ELR (cell line): Measurements from ENCODE around the gene RAB34.
"Not testable (repeated sequence)": the region's sequence is repeated elsewhere in the genome, so short reads cannot be mapped to it uniquely, and the experiment has no call there.

Source experiments
- DNase-seq: peaks from one replicate; pipeline ENCODE4 v3.0.0-alpha.2; 2015; ENCODE audit warnings: low read depth

The RAB34 gene

DNA sequence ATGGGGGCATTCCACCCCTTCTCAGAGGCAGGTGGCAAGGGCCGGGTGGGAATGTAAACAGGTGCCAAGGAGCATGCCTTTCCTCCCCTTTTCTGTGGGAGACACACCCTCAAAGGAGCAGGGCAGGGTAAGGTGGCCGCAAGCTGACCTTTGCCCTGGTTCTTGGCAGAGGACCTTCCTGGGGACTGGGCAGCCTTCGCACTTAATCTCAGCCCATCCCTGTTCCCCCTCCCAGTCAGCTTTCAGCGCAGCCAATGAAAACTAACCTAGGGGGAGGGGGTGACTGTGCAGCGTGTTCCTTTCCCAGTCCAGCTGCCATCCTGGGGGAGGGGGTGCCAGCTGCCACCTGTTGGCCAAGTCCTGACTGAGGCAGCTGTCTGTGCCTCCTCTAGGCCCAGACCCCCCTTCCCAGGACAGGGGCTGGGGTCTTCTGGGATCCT is 29.0 kb upstream of the RAB34 start:
- DNase-seq = no peak

DNA sequence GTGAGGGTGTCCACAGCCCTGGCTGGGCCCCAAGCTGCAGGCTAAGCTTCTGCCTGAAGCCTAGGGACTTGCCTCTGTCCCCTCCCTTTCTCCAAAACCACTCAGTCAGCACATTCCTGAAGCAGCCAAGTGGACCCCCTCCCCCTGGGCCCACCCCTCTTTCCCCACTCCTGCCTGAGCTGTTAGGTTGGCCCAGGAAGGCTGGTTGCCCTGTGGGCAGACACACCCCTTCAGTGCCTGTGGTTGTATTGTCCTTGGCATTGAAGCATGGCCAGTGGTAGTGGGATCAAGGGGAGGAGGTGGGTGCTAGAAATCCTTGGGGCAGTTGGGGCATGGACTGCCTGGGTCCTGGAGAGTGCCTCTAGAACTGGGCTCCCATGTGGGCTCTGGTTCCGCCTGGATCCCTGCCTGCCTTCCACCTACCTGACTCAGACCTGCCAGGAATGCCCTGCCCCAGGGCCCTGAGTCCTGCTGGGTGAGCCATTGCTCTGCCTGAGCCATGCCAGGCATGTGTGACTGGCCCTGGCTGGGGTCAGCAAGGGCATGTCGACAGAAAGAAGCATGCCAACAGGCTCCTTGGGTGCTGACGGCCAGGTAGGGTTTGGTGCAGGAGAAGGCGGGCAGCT is 28.2 kb upstream of the RAB34 start:
- peak; percentile 77 for DNase-seq

DNA sequence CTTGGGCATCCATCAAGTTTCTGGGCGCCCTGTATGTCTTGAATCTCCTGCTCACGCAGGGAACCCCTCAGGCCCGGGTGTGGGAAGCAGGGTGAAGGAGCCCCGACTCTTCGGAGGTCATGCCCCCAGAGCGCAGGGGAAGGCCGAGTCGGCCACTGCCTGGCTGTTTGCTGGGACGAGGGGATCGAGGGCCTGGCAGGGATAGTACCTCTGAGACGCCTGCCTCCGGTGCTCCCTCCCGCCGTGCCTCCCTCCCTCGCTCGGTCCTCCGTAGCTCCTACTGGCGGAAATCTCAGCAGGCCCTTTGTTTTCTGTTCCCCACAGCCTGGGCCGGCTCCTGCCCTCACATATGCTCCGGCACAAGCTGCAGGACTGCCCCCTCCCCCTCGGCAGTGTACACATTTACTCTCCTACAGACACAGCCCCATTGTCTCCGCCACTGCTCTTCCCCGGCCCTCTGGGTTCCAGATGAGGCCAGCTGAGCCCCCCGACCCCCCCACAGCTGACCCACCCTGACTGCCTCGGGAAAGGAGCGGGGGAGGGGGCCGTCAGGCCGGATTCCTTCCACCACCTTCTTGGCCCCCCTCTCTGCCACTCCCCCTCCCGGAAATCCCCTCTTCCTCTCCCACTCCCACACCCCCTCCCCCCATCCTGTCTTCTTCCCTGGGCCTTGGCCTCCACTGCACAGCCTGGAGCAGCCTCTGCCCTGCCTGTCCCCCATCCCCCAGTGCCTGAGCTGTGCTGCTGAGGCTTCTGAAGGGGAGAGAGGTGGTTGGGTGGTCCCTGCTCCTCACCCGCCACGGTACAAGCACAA is 27.5 kb upstream of the RAB34 start:
- DNase-seq = peak; percentile 69

DNA sequence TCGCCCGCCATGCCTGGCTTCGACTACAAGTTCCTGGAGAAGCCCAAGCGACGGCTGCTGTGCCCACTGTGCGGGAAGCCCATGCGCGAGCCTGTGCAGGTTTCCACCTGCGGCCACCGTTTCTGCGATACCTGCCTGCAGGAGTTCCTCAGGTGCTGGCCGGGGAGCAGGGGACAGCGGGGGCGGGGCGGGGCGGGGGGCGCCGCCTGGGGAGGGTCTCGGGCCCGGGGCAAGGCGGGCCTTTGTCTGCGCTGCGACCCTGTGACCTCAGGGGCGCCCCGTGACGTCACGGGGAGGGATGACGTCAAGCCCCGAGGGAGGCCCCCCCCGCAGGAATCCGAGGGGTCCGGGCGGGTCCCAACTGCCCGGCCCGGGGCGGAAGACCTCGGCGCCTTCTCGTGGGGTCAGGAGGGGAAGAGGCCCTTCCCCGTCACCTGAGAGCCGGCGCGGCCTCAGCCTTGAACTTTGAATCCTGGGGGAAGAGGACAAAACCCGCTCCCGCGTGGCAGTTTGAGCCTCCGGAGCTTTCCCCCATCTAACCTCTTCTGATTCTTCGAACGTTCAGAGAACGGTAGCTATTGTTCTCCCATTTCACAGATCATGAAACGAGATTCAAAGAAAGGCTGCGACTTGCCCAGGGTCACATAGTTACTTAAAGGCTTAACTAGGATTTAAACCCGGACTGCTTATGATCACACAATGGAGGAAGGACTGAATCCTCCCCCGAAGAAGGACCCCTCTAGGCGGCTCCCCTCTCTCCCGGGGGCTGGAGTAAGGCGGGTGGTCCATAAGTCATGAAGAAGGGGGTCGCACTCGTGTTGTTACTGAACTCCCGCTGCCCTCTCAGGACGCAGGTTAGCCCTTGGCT is 26.7 kb upstream of the RAB34 start:
- DNase-seq = peak; percentile 60

DNA sequence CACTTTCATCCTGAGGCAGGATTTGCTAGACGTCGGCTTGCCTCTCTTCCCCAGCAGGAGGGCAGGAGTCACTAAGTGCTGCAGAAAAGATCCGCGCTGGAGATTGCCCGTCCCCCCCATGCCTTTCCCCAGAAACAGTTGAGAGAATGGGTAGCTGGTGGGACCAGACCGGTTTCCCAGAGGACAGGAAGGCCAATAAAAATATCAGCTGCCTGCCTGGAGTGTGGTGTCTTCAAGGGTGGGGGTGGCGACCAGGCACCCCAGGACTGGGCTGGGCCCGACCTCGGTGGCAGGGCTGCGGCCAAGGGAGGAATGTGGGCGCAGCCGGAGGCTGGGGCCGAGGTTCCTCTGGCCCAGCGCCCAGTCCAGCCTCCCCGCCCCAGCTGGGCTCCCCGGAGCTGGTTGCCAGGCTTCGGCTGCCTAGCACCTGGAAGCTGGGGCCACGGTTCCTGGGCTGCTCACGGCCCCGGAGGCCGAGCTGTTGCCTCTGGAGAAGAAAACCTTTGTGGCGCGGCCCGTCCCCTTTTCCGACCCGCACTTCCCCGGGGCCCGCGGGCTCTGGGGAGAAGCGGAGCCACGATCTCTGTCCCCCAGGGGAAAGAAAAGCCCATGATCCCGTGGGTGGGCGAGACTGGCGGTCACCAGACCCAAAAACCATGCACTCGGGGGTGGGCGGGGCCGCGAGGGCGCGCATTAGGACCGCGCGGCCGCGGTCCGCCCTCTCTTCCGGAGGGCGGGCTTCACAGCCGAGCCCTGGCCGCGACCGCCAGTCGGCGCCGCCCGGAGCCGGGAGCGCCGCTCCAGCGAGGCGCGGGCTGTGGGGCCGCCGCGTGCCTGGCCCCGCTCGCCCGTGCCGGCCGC is 25.8 kb upstream of the RAB34 start, which contains the start of gene TRAF4:
TSS of gene TRAF4 (plus strand) at position 769 of the 861 bp plus-strand sequence. CDS start 102 bp downstream, outside the sequence.
- peak; percentile 90 for DNase-seq

DNA sequence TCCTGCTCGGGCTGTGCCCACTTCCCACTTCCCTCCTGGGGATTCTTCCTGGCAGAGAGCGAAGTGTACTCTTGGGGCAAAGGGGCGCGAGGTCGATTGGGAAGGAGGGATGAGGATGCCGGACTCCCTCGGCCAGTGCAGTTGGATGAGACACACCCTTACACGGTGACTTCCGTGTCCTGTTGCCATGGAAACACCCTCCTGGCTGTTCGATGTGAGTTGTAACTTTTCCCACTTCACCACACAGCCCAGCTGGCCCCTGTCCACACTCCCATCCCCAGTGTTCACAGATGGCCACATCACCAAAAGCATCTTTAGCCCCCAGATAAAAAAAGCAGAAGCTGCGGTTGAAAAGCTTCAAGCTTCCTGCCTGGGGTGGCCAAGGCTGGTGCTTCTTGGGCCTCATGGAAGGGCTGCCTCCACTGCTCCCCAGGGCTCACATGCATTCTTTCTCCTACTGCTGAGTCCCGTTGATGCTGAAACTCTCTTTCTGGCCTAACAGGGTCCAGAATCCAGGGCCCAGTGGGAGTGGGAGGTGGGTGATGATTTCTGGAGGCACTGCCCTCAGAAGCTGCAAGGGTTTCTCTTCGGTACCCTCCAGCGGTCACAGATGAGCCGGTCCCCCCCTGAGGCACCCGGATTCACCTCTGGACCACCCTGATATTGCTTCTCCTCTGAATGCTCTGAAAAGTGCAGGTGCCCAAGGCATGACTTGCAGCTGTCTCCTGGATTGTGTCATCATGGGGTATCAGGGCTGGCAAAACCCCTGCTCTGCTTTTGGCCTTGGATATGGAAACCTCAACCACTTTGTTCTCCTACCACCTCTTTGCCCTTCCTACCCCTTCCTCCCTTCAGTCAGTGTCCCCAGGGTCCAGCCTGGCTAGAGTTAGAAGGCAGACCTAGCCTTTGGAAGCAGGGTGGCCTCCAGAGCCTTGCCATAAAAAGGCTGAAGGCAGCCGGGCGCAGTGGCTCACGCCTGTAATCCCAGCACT is 24.0 kb upstream of the RAB34 start:
- no peak for DNase-seq

DNA sequence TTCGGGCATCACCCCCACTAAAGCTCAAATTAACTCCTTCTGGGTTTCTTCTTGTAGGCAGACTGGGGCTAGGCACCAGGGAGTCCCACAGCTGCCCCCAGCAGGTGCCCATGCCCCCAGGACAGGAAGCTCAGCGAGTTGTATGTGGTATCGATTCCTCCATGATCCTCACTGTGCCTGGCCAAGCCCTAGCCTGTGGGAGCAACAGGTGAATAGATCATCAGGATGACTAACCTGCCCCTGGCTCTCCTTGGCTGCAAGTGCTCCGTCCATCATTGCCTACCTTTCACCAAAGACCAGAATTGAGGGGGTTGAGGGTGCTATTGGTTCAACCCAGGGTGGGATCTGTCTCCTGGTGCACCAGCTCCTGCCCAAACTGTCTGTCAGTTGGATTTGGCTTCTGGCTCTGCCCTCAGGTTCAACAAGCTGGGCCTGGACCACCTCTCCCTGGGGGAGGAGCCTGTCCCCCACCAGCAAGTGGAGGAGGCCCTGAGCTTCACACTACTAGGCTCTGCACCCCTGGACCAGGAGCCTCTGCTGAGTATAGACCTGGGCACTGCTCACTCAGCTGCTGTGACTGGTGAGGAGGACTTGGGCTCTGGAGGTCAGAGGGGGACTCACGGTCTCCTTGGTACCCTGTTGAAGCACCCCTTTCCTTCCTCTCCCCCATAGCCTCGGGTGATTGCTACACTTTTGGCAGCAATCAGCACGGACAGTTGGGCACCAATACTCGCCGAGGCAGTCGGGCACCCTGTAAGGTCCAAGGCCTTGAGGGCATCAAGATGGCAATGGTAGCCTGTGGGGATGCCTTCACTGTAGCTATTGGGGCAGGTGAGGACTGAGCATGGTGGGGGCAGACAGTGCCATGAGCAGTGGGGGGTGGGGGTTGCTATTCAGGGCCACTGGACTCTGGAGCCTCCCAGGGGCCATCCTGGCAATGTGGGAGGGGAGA is 23.0 kb upstream of the RAB34 start:
- no peak for DNase-seq

DNA sequence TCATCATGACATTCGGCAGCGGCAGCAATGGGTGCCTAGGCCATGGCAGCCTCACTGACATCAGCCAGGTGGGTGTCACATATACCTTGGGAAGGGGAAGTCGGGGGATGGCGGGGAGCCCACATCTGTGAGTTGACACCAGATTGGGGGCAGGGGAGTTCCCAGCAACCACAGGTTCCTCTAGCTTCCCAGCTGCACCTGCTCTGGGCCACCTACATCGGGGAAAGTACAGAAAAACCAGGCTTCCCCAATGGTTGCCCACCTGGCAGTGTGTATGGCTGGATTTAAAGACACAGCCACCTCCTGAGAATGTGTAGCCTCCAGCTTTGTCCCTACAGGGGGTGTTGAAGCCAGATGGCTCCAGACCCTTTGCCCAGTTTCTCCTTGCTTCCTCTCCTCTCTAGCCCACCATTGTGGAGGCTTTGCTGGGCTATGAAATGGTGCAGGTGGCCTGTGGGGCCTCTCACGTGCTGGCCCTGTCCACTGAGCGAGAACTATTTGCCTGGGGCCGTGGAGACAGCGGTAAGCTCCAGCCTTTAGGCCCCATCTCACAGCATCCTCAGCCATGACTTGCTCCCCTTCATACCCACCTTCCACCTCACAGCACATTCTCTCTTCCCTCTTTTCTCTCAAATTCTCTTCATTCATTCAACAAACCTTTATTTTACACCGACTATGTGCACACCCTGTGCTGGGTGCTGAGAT is 21.2 kb upstream of the RAB34 start:
- DNase-seq = no peak

DNA sequence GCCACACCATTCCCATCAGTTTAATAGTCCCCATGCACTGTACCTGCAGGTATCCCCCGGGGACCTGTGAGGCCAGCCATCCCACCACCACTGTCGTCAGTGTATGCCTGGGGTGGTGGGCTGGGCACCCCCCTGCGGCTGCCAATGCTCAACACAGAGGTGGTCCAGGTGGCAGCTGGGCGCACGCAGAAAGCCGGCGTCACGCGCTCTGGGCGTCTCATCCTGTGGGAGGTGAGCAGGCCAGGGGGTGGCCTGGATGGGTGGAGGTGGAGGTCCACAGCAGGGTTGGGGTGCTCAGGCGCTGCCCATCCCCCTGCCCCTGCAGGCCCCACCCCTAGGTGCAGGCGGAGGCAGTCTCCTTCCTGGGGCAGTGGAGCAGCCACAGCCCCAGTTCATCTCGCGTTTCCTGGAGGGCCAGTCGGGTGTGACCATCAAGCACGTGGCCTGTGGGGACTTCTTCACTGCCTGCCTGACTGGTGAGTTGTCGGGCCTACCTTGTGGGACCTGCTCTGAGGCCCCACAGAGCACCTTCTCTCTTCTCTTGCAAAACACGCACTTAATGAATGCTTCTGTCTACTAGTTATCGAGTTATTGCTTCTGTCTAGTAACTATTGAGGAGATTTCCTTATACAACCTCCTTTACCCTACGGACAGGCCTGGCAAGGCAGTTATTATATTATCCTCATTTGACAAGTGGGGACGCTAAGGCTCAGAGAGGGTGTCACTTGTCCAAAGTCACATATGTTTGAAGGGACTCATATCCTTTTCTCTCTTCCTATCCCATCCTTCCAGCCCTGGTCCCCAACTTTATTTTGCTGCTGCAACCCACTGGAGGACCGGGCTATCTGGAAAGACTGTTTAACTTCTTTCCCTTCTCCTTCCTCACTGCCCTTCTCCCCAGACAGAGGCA is 20.4 kb upstream of the RAB34 start:
- no peak for DNase-seq

DNA sequence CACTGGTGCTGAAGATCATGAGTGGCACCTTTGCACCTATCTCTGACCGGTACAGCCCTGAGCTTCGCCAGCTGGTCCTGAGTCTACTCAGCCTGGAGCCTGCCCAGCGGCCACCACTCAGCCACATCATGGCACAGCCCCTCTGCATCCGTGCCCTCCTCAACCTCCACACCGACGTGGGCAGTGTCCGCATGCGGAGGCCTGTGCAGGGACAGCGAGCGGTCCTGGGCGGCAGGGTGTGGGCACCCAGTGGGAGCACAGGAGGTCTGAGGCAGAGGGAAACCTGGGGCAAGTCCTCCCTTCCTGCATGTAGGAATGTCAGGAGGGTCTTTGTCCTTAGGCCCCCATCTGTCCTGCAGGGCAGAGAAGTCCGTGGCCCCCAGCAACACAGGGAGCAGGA is 19.6 kb upstream of the RAB34 start:
- DNase-seq = no peak

DNA sequence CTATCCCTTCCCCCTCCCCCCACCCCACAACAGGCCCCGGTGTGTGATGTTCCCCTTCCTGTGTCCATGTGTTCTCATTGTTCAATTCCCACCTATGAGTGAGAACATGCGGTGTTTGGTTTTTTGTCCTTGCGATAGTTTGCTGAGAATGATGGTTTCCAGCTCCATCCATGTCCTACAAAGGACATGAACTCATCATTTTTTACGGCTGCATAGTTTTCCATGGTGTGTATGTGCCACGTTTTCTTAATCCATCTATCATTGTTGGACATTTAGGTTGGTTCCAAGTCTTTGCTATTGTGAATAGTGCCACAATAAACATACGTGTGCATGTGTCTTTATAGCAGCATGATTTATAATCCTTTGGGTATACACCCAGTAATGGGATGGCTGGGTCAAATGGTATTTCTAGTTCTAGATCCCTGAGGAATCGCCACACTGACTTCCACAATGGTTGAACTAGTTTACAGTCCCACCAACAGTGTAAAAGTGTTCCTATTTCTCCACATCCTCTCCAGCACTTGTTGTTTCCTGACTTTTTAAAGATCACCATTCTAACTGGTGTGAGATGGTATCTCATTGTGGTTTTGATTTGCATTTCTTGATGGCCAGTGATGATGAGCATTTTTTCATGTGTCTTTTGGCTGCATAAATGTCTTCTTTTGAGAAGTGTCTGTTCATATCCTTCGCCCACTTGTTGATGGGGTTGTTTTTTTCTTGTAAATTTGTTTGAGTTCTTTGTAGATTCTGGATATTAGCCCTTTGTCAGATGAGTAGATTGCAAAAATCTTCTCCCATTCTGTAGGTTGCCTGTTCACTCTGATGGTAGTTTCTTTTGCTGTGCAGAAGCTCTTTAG is 18.5 kb upstream of the RAB34 start:
- DNase-seq = not testable (repeated sequence)

DNA sequence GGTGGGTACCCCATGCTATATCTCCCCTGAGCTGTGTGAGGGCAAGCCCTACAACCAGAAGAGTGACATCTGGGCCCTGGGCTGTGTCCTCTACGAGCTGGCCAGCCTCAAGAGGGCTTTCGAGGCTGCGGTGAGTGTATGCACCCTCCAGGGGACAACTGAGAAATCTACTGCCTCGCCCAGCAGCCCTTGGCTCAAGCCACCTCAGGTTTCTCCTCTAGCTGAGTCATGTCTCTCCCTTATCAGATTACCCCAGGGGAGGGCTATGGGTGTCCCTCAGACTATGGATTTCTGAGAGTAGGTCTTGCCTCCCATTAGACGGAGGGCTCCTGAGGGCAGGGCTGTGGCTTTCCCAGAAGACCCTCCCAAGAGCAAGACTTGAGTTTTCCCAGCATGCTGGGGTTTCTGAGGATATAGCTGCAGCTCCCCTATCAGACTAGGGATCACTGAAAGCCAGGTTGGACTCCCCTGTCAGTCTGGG is 17.6 kb upstream of the RAB34 start:
- peak; percentile 40 for DNase-seq

DNA sequence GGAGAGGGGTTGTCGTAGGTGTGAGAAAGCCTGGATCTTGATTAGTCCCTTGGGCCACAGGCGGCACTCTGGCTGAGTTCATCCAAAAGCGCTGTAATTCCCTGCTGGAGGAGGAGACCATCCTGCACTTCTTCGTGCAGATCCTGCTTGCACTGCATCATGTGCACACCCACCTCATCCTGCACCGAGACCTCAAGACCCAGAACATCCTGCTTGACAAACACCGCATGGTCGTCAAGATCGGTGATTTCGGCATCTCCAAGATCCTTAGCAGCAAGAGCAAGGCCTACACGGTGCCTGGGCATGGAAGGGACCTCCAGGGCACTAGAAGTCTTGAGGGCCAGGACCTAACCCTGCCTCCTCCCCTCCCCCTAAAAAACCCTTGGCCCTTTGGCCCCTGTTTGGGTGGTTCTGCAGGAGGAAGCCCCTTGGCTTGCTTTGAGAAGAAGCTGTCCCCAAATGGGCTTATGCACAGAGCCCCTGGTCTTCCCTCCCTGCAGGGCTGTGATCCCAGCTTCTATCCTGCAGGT is 17.1 kb upstream of the RAB34 start:
- DNase-seq = no peak

DNA sequence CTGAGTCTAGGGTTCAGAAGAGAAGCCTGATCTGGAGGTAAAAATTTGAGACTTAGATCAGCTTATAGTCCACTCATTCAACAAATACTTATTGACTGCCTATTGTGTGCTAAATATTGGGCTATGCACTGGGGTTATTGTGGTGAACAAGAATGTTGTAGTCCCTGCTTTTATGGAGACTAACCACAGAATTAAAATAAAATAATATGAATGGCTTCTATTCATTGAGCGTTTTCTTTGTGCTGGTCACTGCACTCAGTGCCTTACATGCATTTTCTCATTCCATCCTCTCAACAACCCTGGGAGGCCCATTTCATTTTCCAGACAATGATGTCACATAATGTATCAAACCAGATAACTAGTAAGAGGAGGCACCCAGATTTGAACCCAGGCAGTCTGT is 15.7 kb upstream of the RAB34 start:
- no peak for DNase-seq

DNA sequence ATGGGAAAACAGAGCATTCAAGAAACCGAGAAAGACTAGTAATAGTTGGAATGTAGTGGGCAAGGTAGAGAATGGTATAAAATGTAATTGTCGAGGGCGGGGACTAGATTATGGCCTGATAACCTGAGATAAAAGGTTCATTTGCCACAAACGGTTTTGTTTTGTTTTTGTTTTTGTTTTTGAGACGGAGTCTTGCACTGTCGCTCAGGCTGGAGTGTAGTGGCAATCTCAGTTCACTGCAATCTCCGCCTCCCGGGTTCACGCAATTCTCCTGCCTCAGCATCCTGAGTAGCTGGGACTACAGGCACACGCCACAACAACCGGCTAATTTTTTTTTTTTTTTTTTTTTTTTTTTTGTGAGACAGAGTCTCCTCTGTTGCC is 12.3 kb upstream of the RAB34 start:
- no peak for DNase-seq
